Measurements from ENCODE around the gene CERS5.
"Not testable (repeated sequence)": the region's sequence is repeated elsewhere in the genome, so short reads cannot be mapped to it uniquely, and the experiment has no call there.

The CERS5 gene

DNA sequence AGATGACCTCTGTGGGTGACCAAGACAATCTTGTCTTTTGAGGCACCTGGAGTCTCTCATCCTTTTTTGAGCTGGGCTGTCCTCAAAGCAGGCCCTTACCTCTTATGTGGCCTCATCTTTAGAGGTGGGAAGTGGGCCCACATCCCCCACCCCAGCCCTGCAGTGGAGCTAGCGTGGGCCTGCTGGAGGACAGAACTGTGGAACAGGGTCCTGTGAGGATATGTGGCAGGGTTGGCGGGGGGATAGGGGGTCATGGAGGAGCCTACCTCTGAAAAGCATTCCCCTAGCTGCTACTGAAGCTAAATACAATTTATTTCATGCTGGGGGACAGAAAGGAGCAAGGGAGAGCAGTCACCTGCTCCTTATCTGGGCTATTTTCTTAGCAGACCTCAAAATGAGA, 63.8 kb downstream of the CERS5 start:
- no peak for DNase-seq (ENCODE audit: low read depth in 2 of 2)

DNA sequence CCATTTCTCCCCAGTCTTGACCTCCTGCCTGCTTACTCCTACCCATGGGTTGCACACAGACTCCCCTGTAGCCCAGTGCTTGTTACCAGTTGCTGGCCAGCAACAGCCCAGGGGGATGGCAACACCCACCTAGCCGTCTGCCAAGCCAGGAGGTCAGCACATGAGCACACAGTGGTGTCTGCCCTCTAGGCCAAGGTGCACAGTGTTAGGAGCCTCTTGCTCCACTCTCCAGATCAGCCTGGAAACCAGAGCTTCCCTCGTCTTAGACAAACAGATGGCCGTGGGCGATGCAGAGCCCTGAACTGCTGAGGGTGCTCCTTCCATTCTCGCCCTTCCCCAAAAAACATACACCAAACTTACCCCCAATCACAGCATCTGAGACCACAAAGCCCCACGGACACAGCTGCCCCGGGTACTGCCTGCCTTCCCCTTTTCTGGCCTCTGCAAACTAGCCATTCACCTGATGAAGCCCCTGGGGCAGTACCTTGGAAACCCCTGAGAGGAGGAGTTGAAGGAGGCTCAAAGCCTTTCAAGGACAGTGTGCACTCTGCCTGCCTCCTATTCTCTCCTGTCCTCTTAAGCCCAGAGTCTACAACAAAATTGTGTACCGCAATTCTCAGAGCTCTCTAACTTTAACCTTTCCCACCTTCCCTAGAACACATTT, 64.4 kb downstream of the CERS5 start:
- no peak for DNase-seq (ENCODE audit: low read depth in 2 of 2)

- DNase-seq (ENCODE audit: low read depth in 2 of 2) = no peak
These were observed 65.0 kb downstream of the CERS5 start for GRCh38 chr12:50102131-50102531.

- DNase-seq (ENCODE audit: low read depth in 2 of 2) = no peak
These were observed 65.5 kb downstream of the CERS5 start for GRCh38 chr12:50101663-50102062.

- no peak for DNase-seq (ENCODE audit: low read depth in 2 of 2)
These were observed 66.6 kb downstream of the CERS5 start for GRCh38 chr12:50100561-50100960.

DNA sequence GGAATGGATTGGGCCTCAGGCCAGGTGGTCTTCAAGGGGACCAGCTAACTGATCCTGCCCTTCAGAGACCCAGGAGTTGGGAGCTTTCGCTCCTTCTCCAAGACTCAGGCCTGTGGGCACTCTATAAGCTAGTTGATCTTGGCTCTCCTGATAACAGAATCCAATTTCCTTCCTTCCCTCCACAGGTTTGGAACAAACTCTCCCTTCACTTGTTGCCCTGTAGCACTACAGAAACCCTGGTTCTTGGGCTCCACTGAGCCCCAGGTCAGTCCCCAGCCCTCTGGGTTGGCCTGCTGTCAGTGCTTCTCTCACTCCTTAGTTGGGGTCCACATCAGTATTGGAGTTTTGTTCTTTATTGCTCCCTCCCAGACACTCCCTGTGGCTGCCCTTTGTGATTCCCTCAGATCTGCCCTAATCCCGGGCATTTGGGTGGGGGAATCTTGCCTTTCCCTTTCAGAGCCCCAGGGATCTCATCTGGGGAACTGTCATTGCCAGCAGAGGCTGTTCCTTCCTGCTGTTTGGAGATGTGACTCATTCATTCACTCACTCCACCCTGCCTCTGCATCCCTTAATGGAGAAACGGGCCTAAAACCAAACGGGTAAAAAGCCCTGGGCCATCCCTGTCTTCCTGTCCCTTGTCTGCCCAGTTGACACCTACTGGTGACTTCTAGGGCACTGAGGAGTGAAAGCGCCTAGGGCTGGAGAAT, 67.7 kb downstream of the CERS5 start:
- DNase-seq (ENCODE audit: low read depth in 2 of 2) = no peak

DNA sequence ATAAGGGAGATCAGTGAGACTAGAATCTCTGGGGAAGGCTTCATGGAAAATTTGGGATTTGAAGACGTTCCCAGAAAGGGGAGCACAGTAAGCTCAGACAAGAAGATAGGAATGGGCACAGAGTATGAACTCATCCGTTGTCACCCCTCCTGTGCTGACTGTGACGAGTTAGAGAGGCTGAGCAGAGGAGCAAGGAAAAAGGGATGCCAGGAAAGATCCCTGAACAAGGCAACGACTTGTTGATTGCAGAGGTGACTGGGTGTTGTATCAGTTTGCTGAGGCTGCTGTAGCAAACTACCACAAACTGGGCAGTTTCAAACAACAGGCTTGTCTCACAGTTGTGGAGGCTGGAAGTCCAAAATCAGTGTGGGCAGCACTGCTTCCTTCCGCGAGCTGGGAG, 69.2 kb downstream of the CERS5 start:
- DNase-seq (ENCODE audit: low read depth in 2 of 2) = no peak

GRCh38 chr12:50090391-50090790, 76.8 kb downstream of the CERS5 start:
- no peak for DNase-seq (ENCODE audit: low read depth in 2 of 2)

DNA sequence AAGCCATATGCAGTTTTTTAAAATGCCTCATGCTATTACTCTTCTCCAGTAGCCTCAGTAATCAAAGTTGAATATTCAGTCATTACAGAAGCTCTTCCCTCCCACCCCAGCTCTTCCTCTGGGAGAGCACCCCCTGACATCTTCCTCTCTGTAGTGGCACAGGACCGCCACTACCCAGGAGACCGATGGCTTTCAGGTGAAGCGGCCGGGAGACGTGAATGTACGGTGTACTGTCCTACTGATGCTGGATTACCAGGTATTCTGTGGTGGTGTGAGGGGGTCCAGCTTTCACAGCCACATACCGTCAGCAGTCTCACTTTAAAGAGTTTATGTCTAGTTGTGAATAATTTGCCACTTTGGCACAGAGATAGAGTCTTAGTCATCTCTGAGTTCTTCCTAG, 77.4 kb downstream of the CERS5 start:
- DNase-seq (ENCODE audit: low read depth in 2 of 2) = no peak

- DNase-seq (ENCODE audit: low read depth in 2 of 2) = peak in 1 of 2 donors; percentile 23
These were observed 78.4 kb downstream of the CERS5 start for GRCh38 chr12:50088577-50089335.

- DNase-seq (ENCODE audit: low read depth in 2 of 2) = no peak
These were observed 79.2 kb downstream of the CERS5 start for GRCh38 chr12:50087995-50088394.

- no peak for DNase-seq (ENCODE audit: low read depth in 2 of 2)
These were observed 80.0 kb downstream of the CERS5 start for GRCh38 chr12:50087151-50087550.

GRCh38 chr12:50086148-50086547, 81.0 kb downstream of the CERS5 start:
- no peak for DNase-seq (ENCODE audit: low read depth in 2 of 2)

DNA sequence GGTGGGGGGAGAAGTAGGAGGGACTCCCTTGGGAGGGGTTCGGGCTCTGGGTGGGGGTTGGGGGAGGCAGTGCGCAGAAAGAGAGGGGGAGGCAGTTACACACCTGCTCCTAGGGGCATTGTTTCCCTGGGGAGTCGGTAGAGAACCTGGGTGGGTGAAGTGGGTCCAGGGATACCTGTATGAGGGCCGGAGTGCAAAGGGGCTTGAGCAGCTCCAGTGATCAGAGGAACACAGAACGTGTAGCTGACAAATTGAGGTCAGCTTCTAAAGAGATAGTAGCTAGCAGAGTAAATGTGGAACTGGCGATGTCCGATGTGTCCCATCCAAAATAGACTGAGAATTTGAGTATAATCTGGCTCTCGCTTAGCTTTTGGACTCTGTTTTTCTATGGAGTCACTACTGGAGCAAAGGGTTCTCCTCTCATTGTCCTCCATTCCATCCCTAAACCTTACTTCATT, 81.5 kb downstream of the CERS5 start:
- DNase-seq (ENCODE audit: low read depth in 2 of 2) = no peak

DNA sequence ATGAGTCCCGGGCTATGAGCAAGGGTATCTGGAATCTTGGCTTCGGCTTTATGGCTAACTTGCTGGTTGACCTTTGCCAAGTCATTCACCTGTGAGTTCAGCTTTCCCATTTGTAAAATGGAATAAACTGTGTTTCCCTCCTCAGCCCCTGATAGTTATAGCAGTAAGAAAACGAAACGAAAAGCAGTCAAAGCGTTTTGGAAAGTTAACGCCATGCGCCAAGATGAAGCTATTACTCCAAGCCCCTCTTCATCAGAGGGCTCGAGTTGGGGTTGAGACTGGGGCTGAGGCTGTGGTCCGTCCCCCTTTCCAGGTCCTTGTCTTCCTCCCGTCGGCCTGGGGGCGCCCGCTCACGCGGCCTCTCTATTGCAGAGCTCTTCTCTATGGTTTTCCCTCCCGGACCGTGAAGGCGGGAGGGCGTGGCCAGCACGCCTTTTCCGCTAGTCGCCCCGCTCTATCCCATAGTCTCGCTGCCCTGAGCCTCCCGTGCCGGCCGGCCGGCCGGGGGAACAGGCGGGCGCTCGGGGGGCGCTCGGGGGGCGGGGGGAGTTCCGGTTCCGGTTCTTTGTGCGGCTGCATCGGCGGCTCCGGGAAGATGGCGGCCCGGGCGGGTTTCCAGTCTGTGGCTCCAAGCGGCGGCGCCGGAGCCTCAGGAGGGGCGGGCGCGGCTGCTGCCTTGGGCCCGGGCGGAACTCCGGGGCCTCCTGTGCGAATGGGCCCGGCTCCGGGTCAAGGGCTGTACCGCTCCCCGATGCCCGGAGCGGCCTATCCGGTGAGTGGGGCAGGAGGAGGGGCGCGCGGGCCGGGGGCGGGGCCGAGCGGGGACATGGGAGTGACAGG, 82.2 kb downstream of the CERS5 start, which contains the start of gene SMARCD1:
TSS of gene SMARCD1 (plus strand) at position 568 of the 840 bp plus-strand sequence. CDS start at position 596, 28 bp downstream.
- peak; percentile 67 to 70 for DNase-seq (ENCODE audit: low read depth in 2 of 2)

DNA sequence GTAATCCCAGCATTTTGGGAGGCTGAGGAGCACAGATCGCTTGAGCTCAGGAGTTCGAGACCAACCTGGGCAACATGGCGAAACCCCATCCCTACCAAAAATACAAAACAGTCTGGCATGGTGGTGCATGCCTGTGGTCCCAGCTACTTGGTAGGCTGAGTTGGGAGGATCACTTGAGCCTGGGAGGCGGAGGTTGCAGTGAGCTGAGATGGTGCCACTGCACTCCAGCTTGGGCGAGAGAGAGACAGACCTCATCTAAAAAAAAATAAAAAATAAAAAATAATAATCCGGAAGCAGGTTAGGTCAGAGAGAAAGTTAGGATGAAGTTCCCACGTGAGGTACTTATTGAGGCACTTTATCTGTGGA, 82.8 kb downstream of the CERS5 start:
- DNase-seq (ENCODE audit: low read depth in 2 of 2) = not testable (repeated sequence)

DNA sequence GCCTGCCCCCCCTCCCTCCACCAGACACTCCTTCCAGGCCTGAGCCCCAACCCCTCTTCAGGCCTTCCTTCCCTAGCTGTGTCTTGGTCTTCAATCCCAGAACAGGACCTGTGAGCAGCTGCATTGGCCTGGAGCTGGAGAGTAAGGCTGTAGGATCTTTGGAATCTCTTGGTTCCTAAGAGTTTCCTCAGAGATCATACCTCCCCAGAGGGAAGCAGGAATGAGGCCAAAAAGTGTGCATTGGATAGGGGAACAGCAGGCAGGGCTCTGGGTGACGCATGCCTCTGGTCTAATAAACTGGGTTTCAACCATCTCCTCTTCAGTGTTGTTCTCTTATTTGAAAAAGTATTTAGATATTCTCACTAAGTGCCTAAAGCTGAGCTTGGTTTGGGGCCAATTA, 83.9 kb downstream of the CERS5 start:
- no peak for DNase-seq (ENCODE audit: low read depth in 2 of 2)

DNA sequence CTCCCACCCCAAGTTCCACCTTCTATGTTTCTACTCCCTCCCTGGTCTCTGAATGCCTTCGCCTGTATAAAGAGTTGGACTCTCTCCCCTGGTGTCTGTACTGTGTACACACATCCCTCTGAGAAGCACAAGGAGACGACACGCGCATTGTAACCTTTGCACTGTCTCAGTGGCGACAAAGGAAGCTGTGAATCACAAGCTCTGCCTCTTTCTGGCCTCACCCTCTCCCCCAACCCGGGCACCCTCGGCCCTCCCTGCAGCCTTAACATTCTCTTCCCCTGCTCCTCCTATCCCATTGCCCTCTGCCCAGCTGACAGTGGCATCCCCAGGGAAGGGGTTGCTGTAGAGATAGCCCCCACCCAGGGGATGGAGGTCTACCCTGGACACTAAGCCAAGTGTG, 84.5 kb downstream of the CERS5 start:
- DNase-seq (ENCODE audit: low read depth in 2 of 2) = no peak

DNA sequence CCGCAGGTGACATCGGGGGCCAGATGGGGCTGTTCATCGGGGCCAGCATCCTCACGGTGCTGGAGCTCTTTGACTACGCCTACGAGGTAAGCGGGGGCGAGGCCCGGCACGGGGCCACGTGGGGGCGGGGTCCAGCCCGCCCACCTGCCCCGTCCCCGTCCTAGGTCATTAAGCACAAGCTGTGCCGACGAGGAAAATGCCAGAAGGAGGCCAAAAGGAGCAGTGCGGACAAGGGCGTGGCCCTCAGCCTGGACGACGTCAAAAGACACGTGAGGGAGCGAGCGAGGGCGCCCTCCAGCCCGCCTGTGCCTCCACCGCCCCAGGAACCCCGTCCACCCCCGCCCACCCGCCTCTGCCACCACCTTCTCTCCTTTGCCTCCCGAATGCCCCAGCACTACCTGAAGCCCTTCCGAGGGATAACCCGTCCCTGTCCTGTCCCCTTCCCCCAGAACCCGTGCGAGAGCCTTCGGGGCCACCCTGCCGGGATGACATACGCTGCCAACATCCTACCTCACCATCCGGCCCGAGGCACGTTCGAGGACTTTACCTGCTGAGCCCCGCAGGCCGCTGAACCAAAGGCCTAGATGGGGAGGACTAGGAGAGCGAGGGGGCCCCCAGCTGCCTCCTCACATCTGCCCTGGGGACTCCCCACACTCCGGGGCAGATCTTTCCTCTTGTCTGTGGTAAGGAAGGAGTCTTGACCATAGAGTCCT, 85.9 kb downstream of the CERS5 start:
- no peak for DNase-seq (ENCODE audit: low read depth in 2 of 2)

- DNase-seq (ENCODE audit: low read depth in 2 of 2) = no peak
These were observed 87.4 kb downstream of the CERS5 start for GRCh38 chr12:50079771-50080170.
